SU-DHL-6 (cell line): ENCODE results near the gene CAP2.

Experiments used
- H2AFZ ChIP-seq: fragments of 200-600 bp; sonication (generic); 2 replicates; pipeline ENCODE4 v1.6.1; 2014; ENCODE audit warnings: low read depth, mild to moderate bottlenecking, moderate library complexity, mixed read lengths, antibody characterized with exemption, low read length; ENCODE audit not compliant: severe bottlenecking
- H3F3A ChIP-seq: fragments of 200-600 bp; shearing (Covaris generic); 2 replicates; pipeline ENCODE4 v1.6.0; 2016; ENCODE audit warnings: antibody characterized with exemption, mild to moderate bottlenecking; ENCODE audit not compliant: insufficient read depth
- H3K27ac ChIP-seq: fragments of 200-600 bp; sonication (generic); 2 replicates; pipeline ENCODE4 v1.5.1; 2016; ENCODE audit warnings: low read depth, mild to moderate bottlenecking, low read length, moderate library complexity, mixed read lengths
- H3K27me3 ChIP-seq: fragments of 200-600 bp; sonication (generic), shearing (Covaris generic); 2 replicates; pipeline ENCODE4 v1.6.0; 2014; ENCODE audit warnings: mild to moderate bottlenecking, low read length
- H3K36me3 ChIP-seq: fragments of 200-600 bp; sonication (generic); 2 replicates; pipeline ENCODE4 v1.6.1; 2014; ENCODE audit warnings: mild to moderate bottlenecking, low read length, mixed read lengths
- H3K4me2 ChIP-seq: fragments of 300-600, 200-600 bp; shearing (Covaris generic), sonication (generic); 2 replicates; pipeline ENCODE4 v1.6.0; 2014; ENCODE audit warnings: low read length, low read depth, mild to moderate bottlenecking; ENCODE audit not compliant: poor library complexity, severe bottlenecking
- H3K4me3 ChIP-seq: fragments of 200-600 bp; sonication (generic); 2 replicates; pipeline ENCODE4 v1.5.1; 2014; ENCODE audit warnings: antibody characterized with exemption, low read length, mild to moderate bottlenecking, mixed read lengths; ENCODE audit not compliant: insufficient read depth, poor library complexity, severe bottlenecking
- H3K79me2 ChIP-seq: fragments of 200-600 bp; sonication (generic); 2 replicates; pipeline ENCODE4 v1.6.1; 2014; ENCODE audit warnings: mild to moderate bottlenecking, low read length, moderate library complexity; ENCODE audit not compliant: insufficient read depth
- H3K9ac ChIP-seq: fragments of 200-600 bp; sonication (generic); 2 replicates; pipeline ENCODE4 v1.7.0; 2014; ENCODE audit warnings: mild to moderate bottlenecking, low read length
- H3K9me2 ChIP-seq: fragments of 200-600 bp; sonication (generic); replicated peaks from 2 replicates; pipeline ENCODE4 v1.6.1; 2014; ENCODE audit warnings: low read length; ENCODE audit not compliant: insufficient read depth
- H3K9me3 ChIP-seq: fragments of 200-600 bp; sonication (generic); 2 replicates; pipeline ENCODE4 v1.6.1; 2014; ENCODE audit warnings: low read length, mixed read lengths; ENCODE audit not compliant: insufficient read depth
- H4K20me1 ChIP-seq: fragments of 200-600 bp; sonication (generic); 2 replicates; pipeline ENCODE4 v1.6.1; 2014; ENCODE audit warnings: low read depth, mild to moderate bottlenecking, antibody characterized with exemption, low read length, moderate library complexity, mixed read lengths
- EZH2phosphoT487 ChIP-seq: fragments of 200-600 bp; sonication (generic), shearing (Covaris generic); conservative IDR thresholded peaks from 2 replicates; pipeline ENCODE4 v1.6.1; 2018; ENCODE audit warnings: mild to moderate bottlenecking, antibody characterized with exemption, low read length, moderate library complexity, mixed read lengths
- TF ChIP-seq, protein P1 (sequence below): fragments of 200-600 bp; sonication (generic); IDR thresholded peaks from one replicate; pipeline ENCODE4 v1.5.1; 2017; ENCODE audit warnings: antibody characterized with exemption, mild to moderate bottlenecking, low read length, moderate library complexity; ENCODE audit not compliant: insufficient read depth, poor library complexity, severe bottlenecking

Gene CAP2

DNA sequence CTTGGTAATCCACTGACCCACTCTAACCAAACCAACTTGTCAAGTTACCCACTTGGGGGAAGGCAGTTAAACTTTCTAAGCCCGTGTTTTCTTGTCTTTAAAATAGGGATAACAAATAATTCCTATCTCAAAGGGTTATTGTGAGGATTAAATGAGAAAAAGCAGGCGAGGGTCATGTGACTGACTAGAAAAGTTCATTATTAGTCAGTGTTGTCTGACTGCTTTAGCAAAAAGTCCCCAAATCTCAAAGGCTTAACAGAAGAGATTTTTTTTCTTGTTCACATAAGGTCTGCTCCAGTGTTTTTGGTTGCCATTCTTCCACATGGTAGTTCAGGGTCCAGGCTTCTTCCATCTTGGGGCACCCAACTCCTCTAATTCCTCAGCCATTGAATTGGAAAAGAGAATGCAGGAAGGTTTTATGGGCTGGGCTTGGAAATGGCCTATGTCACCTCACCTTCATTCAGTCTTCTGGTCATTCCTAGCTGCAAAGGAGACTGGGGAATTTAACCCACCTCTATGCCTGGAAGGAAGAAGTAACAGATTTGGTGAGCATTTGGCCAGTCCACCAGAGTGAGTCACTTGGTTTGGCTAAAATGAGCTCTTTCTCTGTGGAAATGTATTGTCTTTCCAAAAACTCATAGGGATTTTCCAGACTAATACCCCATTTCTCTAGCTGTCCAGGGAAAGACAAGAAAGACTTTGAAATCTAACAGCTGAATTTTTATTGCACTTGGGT is 77.0 kb downstream of the CAP2 start:
- H4K20me1 ChIP-seq: no peaks in the 10 kb centered on the region
- no peaks in the 10 kb centered on the region for H3K79me2 ChIP-seq
- no peaks in the 10 kb centered on the region for H3K9me2 ChIP-seq
- no peaks in the 10 kb centered on the region for H3K27me3 ChIP-seq
- no peaks in the 10 kb centered on the region for H3K9me3 ChIP-seq
- TF ChIP-seq EZH2phosphoT487: no peak
- TF ChIP-seq, protein P1, sequence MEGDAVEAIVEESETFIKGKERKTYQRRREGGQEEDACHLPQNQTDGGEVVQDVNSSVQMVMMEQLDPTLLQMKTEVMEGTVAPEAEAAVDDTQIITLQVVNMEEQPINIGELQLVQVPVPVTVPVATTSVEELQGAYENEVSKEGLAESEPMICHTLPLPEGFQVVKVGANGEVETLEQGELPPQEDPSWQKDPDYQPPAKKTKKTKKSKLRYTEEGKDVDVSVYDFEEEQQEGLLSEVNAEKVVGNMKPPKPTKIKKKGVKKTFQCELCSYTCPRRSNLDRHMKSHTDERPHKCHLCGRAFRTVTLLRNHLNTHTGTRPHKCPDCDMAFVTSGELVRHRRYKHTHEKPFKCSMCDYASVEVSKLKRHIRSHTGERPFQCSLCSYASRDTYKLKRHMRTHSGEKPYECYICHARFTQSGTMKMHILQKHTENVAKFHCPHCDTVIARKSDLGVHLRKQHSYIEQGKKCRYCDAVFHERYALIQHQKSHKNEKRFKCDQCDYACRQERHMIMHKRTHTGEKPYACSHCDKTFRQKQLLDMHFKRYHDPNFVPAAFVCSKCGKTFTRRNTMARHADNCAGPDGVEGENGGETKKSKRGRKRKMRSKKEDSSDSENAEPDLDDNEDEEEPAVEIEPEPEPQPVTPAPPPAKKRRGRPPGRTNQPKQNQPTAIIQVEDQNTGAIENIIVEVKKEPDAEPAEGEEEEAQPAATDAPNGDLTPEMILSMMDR: no peak
- H3K4me2 ChIP-seq: no peak overlapping the region
- H3K9ac ChIP-seq: no peak overlapping the region
- no peak overlapping the region for H3K27ac ChIP-seq
- H3F3A ChIP-seq: no peaks in the 10 kb centered on the region
- H2AFZ ChIP-seq: no peak overlapping the region
- H3K4me3 ChIP-seq: no peak overlapping the region
- no peaks in the 10 kb centered on the region for H3K36me3 ChIP-seq

DNA sequence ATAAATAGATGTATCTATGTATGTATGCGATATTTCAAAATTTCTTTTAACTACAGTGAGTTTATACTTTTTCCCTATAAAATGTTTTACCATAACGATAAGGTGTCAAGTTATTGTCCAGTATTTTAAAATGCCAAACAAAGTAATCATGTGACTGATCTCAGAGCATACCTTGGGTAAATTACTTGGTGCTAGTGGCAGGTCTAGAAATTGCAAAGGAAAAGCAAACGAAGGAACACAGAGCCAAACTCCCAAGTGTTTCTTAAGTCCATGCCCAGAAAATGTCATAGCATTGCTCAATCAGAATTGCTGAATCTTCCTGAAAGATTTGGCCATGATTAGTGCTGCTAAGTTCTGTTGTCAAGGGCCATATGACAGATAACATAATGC is 77.5 kb downstream of the CAP2 start:
- no peak overlapping the region for H3K4me2 ChIP-seq
- H4K20me1 ChIP-seq: no peaks in the 10 kb centered on the region

GRCh38 chr6:17472653-17473183 is 79.3 kb downstream of the CAP2 start:
- no peaks in the 10 kb centered on the region for H3K9me2 ChIP-seq
- 0 out of 2 replicates have a peak, but pooled peaks cover 3% of the 10 kb centered on the region for H3K27me3 ChIP-seq
- H3K27ac ChIP-seq: no peak overlapping the region
- no peak overlapping the region for H3K4me3 ChIP-seq
- H3K9me3 ChIP-seq: no peaks in the 10 kb centered on the region
- H2AFZ ChIP-seq: no peak overlapping the region
- H4K20me1 ChIP-seq: no peaks in the 10 kb centered on the region
- H3K9ac ChIP-seq: no peak overlapping the region
- no peaks in the 10 kb centered on the region for H3K36me3 ChIP-seq
- H3F3A ChIP-seq: no peaks in the 10 kb centered on the region
- TF ChIP-seq EZH2phosphoT487: no peak
- TF ChIP-seq, protein P1: no peak
- no peak overlapping the region for H3K4me2 ChIP-seq
- H3K79me2 ChIP-seq: no peaks in the 10 kb centered on the region

More for the DNA sequence above, 77.5 kb downstream of the CAP2 start:
- H3K36me3 ChIP-seq: no peaks in the 10 kb centered on the region
- no peaks in the 10 kb centered on the region for H3K9me3 ChIP-seq
- H3K27me3 ChIP-seq: no peaks in the 10 kb centered on the region
- no peaks in the 10 kb centered on the region for H3F3A ChIP-seq
- no peaks in the 10 kb centered on the region for H3K9me2 ChIP-seq
- no peaks in the 10 kb centered on the region for H3K79me2 ChIP-seq
- H3K4me3 ChIP-seq: no peak overlapping the region
- no peak overlapping the region for H2AFZ ChIP-seq
- H3K27ac ChIP-seq: no peak overlapping the region
- TF ChIP-seq EZH2phosphoT487: no peak
- TF ChIP-seq, protein P1: no peak
- H3K9ac ChIP-seq: no peak overlapping the region
